Fibroblast of skin of scalp (primary cell): ENCODE data around the gene CAPN10.

Experiments used
- DNase-seq: peaks from one replicate; pipeline ENCODE4 v3.0.0-alpha.2; 2013

Gene CAPN10

GRCh38 chr2:240626531-240627300, 40.2 kb downstream of the CAPN10 start:
- peak; percentile 22 for DNase-seq

- DNase-seq = no peak
These were observed 41.4 kb downstream of the CAPN10 start for GRCh38 chr2:240627736-240628506.

GRCh38 chr2:240628507-240628807, 41.9 kb downstream of the CAPN10 start:
- no peak for DNase-seq

DNA sequence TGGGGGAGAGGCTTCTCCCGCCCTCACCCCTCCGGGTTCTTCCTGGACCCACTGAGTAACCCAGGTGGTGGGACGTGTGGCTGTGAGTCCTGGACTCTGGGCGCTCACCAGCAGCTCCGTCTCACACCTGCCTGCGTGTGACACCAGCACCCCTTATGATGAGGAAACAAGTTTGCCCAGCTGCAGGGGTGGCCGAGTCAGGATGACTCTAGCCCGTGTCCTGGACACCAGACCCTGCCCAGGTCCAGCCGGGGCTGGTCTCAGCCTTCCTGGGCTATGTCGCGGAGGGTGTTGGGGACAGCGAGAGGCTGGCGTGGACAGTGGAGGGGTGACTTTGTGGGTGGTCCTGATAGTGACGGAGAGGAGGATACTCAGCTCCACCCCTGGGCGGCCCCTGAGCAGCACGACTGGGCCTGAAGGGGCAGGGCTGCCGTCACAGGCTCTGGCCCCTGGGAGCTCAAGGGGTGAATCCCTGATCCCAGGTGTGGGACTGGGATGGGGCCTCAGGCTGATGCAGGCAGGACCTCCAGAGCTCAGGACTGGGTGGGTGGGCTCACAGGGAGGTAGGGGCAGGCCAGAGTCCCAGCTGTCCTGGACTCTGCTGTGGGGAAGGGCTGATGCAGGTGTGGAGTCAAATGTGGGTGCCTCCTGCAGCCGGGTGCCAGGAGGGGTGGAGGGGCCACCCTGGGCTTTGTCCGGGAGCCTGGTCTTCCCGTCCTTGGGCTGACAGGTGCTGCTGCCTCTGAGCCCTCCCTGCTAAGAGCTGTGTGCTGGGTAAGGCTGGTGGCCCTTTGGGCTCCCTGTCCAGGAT, 42.5 kb downstream of the CAPN10 start:
- DNase-seq = no peak

DNA sequence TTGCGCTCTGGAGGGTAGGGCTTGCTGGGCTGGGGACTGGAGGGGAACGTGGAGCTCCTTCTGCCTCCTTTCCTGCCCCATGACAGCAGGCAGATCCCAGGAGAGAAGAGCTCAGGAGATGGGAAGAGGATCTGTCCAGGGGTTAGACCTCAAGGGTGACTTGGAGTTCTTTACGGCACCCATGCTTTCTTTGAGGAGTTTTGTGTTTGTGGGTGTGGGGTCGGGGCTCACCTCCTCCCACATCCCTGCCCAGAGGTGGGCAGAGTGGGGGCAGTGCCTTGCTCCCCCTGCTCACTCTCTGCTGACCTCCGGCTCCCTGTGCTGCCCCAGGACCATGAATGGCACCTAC, 43.1 kb downstream of the CAPN10 start:
- no peak for DNase-seq

DNA sequence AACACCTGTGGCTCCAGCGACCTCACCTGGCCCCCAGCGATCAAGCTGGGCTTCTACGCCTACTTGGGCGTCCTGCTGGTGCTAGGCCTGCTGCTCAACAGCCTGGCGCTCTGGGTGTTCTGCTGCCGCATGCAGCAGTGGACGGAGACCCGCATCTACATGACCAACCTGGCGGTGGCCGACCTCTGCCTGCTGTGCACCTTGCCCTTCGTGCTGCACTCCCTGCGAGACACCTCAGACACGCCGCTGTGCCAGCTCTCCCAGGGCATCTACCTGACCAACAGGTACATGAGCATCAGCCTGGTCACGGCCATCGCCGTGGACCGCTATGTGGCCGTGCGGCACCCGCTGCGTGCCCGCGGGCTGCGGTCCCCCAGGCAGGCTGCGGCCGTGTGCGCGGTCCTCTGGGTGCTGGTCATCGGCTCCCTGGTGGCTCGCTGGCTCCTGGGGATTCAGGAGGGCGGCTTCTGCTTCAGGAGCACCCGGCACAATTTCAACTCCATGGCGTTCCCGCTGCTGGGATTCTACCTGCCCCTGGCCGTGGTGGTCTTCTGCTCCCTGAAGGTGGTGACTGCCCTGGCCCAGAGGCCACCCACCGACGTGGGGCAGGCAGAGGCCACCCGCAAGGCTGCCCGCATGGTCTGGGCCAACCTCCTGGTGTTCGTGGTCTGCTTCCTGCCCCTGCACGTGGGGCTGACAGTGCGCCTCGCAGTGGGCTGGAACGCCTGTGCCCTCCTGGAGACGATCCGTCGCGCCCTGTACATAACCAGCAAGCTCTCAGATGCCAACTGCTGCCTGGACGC, 43.6 kb downstream of the CAPN10 start:
- DNase-seq = no peak

GRCh38 chr2:240630771-240631547, 44.4 kb downstream of the CAPN10 start:
- DNase-seq = no peak

DNA sequence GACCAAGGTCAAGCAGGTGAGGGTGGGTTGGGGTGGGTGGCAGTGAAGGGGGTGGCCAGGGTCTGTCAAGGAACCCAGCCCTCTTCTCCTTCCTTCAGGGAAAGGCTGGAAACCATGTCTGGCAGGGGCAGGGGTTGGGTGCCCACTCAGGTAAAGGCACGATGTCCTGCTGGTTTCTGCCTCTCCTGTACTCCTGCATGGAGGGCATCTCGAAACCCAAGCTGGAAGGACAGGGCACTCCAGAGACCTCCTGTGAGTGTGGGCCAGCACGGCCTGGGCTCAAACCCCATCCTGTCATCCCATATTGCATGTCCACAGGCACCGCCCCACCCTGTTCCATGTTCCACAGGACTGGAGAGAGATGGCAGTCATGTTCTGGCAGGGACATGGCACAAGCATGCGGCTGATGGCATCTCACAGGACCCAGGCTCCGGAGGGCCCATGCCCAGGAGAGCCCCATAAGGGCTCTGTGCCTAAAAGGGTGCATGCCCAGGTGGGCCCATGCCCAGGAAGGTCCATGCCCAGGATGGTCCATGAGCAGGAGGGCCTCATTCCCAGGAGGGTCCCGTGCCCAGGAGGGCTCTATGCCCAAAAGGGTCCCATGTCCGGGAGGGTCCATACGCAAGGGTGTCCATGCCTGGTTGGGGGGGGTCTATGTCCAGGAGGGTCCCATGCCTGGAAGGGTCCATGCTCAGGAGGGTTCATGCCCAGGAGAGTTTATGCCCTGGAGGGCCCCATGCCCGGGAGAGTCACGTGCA, 45.2 kb downstream of the CAPN10 start:
- DNase-seq = no peak

DNA sequence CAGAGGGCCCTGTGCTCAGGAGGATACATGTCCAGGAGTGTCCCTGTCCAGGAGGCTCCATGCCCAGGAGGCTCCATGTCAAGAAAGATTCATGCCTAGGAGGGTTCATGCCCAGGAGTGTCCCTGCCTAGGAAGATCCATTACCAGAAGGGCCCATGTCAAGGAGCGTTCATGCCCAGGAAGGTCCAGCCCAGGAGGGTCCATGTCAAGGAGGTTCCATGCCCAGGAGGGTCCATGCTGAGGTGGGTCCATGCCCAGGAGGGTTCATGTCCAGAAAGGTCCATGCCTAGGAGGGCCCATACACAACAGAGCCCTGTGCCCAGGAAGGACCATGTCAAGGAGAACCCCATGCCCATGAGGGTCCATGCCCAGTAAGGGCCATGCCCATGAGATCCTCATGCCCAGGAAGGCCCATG, 45.8 kb downstream of the CAPN10 start:
- DNase-seq = no peak

DNA sequence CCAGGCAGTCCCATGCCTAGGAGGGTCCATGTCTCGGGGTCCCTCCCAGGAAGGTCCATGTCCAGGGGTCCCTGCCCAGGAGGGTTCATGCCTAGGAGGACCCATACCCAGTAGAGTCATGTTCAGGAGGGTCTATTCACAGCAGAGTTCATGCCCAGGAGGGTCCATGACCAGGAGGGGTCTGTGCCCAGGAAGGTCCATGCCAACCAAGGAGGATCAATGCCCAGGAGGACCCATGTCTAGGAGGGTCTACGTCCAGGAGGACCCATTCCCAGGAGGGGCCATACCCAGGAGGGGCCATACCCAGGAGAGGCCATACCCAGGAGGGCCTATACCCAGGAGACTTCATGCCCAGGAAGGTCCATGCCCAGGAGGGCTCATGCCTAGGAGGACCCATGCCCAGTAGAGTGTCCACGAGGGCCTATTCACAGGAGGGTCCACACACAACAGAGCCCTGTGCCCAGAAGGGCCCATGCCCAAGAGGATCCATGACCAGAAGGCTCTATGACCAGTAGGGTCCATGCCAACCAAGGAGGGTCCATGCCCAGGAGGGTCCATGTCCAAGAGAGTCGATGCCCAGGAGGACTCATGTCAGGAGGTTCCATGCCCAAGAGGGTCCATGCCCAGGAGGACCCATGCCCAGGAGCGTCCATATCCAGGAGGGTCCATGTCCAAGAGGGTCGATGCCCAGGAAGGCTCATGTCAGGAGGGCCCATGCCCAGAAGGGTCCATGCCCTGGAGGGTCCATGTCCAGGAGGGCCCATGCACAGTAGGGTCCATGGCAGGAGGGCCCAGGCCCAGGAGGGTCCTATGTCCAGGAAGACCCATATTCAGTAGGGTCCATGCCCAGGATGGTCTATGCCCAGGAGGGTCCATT, 48.8 kb downstream of the CAPN10 start:
- DNase-seq = no peak

DNA sequence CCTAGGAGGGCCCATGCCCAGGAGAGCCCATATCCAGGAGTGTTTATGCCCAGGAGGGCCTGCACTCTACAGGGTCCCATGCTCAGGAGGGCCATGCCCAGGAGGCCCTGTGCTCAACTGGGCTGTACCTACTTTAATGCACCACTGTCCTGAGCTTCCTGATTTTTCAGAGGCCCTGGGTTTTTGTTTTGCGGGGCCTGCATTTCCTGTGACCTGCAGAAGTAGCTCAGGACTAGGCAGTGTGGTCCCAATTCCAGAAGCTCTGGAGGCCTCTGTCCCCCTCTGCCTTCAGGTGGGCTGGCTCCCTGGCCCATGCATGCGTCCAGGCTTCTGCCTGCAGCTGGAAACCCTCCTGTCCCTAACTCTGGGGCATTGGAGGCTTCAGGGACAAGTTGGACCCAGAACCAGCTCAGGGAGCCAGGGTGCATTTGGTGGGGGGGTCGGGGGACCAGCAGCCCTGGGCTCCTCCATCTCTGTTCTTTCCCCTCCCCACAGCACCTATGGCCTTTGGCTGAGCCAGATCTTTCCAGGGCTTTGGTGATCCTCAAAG, 49.5 kb downstream of the CAPN10 start:
- no peak for DNase-seq

- no peak for DNase-seq
These were observed 50.1 kb downstream of the CAPN10 start for GRCh38 chr2:240636563-240637115.

DNA sequence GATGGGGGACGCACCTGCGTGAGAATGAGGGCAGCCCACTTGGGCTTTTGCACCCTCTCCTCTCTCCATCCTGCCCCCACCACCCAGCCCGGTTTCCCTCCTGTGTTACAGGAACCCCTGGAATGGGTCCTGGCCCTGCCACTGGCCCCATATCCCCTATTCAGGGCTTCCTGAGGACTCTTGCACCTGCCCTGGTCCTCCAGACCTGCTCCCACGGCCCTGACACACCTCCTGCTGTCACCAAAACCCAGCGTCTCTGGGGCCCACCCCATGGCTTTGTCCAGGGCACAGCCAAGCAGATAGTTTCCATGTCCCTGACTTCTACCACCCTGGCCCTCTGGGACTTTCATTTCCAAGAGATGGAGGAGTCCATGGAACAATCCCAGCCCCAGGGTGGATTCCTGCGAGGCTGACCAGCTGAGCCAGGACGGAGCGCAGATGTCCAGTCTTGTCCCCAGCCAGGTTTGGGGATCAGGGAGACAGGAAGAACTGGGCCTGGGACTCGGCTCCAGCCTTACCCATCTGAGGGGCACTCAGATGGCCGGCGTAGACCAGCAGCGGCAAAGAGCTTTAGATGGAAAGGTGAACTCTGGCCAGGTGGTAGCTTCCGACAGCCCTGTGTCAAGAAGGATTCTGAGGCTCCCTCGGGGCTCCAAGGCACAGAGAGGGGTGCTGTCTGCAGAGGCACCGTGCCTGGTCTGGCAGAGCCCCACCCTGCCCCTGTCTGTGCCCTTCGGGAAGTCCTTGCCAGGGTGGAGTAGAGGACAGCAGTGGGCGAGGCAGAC, 50.8 kb downstream of the CAPN10 start:
- DNase-seq = no peak

GRCh38 chr2:240637901-240638345, 51.4 kb downstream of the CAPN10 start:
- no peak for DNase-seq

- DNase-seq = no peak
These were observed 52.1 kb downstream of the CAPN10 start for GRCh38 chr2:240638512-240639160.

GRCh38 chr2:240639566-240639965, 53.0 kb downstream of the CAPN10 start:
- DNase-seq = no peak

DNA sequence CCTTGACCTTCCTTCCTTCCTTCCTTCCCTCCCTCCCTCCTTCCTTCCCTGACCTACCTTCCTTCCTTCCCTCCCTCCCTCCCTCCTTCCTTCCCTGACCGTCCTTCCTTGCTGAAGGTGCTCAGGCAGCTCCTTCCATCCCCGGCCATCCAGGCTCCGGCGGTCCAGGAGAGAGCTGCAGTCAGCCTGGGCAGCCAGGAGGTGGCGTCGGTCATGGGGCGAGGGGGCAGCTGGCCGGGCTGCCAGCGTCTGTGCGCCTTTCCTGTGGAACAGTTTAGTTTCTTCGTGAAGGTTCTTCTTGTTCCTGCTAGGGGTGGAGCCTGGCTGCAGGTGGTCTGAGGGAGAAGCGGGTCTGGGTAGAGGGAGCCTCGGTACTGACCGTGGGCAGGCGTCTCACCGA, 54.4 kb downstream of the CAPN10 start:
- peak; percentile 17 for DNase-seq
